Large intestine (tissue), 3 donors: ENCODE data around the gene ACTA2. TPM values are rescaled to one million over a fixed set of nuclear protein-coding genes. Genes with fewer than 3 reads are reported as not detected.
A peak's percentile ranks its signal among the peaks of the same experiment; 100 is the strongest.

ENCODE experiments used
- DNase-seq, 2 donors: peaks; one replicate each; pipeline versions ENCODE4 v3.0.0 to v3.0.0-alpha.2; 2013
- H3K27ac ChIP-seq: one replicate; pipeline ENCODE4 v1.5.1; 2013; ENCODE audit warnings: low read length
- H3K27me3 ChIP-seq: 2 replicates; pipeline ENCODE4 v1.6.1; 2013; ENCODE audit warnings: low read length; ENCODE audit not compliant: control insufficient read depth, insufficient read depth
- H3K36me3 ChIP-seq: 2 replicates; pipeline ENCODE4 v1.6.1; 2013; ENCODE audit warnings: low read length; ENCODE audit not compliant: control insufficient read depth, insufficient read depth
- H3K4me1 ChIP-seq: one replicate; pipeline ENCODE4 v1.6.1; 2013; ENCODE audit warnings: low read length; ENCODE audit not compliant: control insufficient read depth, insufficient read depth
- H3K4me3 ChIP-seq: one replicate; pipeline ENCODE4 v1.5.1; 2013; ENCODE audit warnings: low read length
- H3K9me3 ChIP-seq: one replicate; pipeline ENCODE4 v1.6.1; 2013; ENCODE audit warnings: mild to moderate bottlenecking, low read depth, low read length, moderate library complexity; ENCODE audit not compliant: control insufficient read depth
- WGBS: methylation state at CpG from one replicate; pipeline ENCODE4 v1.1.5; 2013; ENCODE audit warnings: low lambda C conversion rate; ENCODE audit not compliant: insufficient coverage; 5-methylcytosine and 5-hydroxymethylcytosine counted together
- polyA plus RNA-seq: library from polyadenylated mRNA; unstranded; fragments of 120-200 nt; gene quantifications from one replicate; pipeline ENCODE4 v1.2.1, GENCODE V29; 2013

ACTA2 gene
- polyA plus RNA-seq, 1 donor = 641 TPM

DNA sequence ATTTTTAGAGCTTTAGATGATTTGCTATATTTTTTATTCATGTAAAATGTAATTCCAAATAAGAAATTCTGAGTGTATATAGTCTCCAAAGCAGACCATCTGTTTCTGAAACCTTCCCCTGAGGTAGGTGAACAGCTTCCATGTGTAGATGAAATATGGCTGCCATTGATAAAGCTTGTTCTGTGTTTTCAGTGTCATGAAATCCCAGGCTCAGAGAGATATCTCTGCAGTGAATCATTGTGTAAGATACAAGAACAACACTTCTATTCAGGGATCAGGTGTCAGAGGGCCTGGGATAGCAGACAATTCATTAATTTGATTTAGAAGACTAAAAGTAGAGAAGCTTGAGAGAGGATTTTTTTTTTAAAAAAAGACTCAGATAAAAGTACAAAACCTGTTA, 29.1 kb downstream of the ACTA2 start:
- Histone ChIP-seq H3K4me3 (no peak overlapping the region), H3K9me3 (no peaks in the 10 kb centered on the region), H3K27me3 (no peaks in the 10 kb centered on the region), H3K4me1 (no peaks in the 10 kb centered on the region), H3K27ac (no peak overlapping the region), H3K36me3 (peaks cover 43% of the 10 kb centered on the region)
- no peak for DNase-seq

GRCh38 chr10:88922041-88922440, 30.5 kb downstream of the ACTA2 start:
- 33% methylated on average over 1 of the region's 2 CpGs for WGBS
- DNase-seq = no peak
- Histone ChIP-seq H3K27me3 (no peaks in the 10 kb centered on the region), H3K36me3 (peaks cover 45% of the 10 kb centered on the region), H3K9me3 (no peaks in the 10 kb centered on the region), H3K4me1 (peaks cover 5% of the 10 kb centered on the region), H3K4me3 (no peak overlapping the region), H3K27ac (no peak overlapping the region)

DNA sequence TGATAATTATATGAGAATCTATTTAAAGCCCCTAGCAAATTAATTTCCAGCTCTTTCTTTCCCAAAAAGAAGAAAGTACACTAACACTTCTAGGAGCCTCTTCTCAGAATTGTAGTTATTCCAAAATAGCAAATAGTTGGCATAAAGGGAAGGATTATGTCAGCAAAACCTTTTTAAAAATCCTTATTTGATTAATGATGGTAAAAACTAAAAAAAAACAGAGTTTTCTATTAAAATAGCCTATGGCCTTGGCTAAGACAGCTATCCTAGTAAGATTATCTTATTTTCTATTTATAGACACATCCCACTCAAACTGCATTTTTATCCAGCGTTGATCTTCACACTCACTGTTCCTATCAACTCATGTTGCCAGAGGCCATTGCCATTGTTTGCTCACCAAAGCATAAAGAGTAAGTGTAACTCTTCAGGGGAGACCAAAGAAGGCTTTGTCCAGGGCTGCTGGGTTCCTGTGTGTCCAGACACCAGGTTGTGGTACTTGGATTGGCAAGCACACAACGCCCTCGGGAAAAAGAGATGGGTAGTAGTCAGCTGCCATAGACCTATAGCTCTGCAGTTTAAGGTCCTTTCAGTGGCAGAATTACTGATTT, 31.5 kb downstream of the ACTA2 start:
- no peaks in the 10 kb centered on the region for H3K27me3 ChIP-seq
- WGBS = no CpG with 5 or more reads among the region's 3 CpGs
- no peak for DNase-seq
- no peaks in the 10 kb centered on the region for H3K9me3 ChIP-seq
- peaks cover 42% of the 10 kb centered on the region for H3K36me3 ChIP-seq
- peaks cover 5% of the 10 kb centered on the region for H3K4me1 ChIP-seq
- H3K4me3 ChIP-seq = no peak overlapping the region
- no peak overlapping the region for H3K27ac ChIP-seq

DNA sequence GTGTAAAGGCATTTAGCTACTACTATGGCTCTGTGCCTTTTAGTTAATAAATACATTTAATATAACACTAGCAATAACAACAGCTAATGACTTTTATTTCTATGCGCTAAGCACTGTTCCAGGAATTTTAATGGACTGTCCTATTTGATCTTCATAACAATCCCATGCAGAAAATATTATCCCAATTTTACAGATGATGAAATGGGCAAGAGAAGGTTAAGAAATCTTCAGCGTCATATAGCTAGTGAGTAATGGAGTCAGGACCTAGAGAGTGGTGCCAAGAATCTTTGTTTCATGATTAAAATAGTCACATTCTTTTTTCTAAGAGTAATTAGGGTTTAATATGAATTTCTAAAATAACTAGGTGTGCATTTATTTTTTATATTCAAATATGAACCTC, 32.4 kb downstream of the ACTA2 start:
- no peak overlapping the region for H3K27ac ChIP-seq
- no peak for DNase-seq
- no peaks in the 10 kb centered on the region for H3K27me3 ChIP-seq
- no peaks in the 10 kb centered on the region for H3K9me3 ChIP-seq
- 0% methylated on average over 1 of the region's 2 CpGs for WGBS
- peaks cover 44% of the 10 kb centered on the region for H3K36me3 ChIP-seq
- H3K4me1 ChIP-seq = peaks cover 5% of the 10 kb centered on the region
- H3K4me3 ChIP-seq = no peak overlapping the region

- H3K27me3 ChIP-seq = no peaks in the 10 kb centered on the region
- no peaks in the 10 kb centered on the region for H3K9me3 ChIP-seq
- peaks cover 36% of the 10 kb centered on the region for H3K36me3 ChIP-seq
- H3K4me1 ChIP-seq = peaks cover 5% of the 10 kb centered on the region
- no peak overlapping the region for H3K27ac ChIP-seq
- DNase-seq = no peak
- WGBS = 100% methylated on average over 1 of the region's 1 CpG
- H3K4me3 ChIP-seq = no peak overlapping the region
These were observed 33.5 kb downstream of the ACTA2 start for GRCh38 chr10:88919041-88919440.

GRCh38 chr10:88918191-88918905, 34.2 kb downstream of the ACTA2 start:
- H3K9me3 ChIP-seq = no peaks in the 10 kb centered on the region
- DNase-seq = peak; percentile 45 to 77
- H3K4me3 ChIP-seq = no peak overlapping the region
- peaks cover 30% of the 10 kb centered on the region for H3K36me3 ChIP-seq
- H3K27me3 ChIP-seq = no peaks in the 10 kb centered on the region
- peaks cover 5% of the 10 kb centered on the region for H3K4me1 ChIP-seq
- 91% methylated on average over 3 of the region's 3 CpGs for WGBS
- H3K27ac ChIP-seq = no peak overlapping the region

DNA sequence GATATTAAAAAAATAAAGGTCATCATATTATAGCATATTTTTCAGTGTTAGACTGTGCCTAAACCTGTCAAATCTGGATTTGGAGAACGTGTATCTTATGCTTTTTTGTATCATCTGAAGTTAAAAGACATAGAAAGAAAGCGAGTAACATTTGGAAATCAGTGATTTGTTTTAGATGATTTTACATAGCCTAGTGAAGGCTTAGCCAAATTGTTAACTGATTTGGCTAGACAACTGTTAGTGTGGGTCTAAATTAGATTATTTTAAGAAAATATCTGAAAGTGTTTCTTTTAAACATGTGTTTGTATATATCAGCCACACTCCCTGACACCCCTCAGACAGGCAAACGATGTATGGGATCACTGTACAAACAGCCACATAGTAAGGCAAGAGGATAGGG, 35.6 kb downstream of the ACTA2 start:
- WGBS = 100% methylated on average over 1 of the region's 3 CpGs

DNA sequence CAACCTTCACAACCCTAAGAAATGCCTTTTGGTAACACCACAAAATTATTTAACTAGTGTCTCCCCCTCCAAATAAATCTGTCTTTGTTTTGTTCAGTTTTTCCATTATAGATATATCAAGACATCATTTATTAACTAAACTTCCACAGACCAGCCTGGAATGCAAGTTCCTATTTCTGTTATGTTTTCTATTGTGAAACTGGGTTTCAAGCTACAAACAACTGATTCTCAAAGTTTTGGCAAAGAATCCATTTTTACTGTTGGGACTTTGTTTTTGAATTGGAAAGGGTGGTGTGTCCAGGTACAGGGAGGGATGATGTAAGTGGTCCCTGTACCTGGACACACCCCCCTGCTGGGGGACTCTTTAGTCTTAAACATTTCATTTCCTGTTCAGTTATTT, 36.3 kb downstream of the ACTA2 start:
- no peak overlapping the region for H3K27ac ChIP-seq
- H3K4me3 ChIP-seq = no peak overlapping the region
- H3K9me3 ChIP-seq = no peaks in the 10 kb centered on the region
- no peak for DNase-seq
- H3K36me3 ChIP-seq = peaks cover 35% of the 10 kb centered on the region
- no peaks in the 10 kb centered on the region for H3K27me3 ChIP-seq
- H3K4me1 ChIP-seq = peaks cover 5% of the 10 kb centered on the region

More for the DNA sequence above, 35.6 kb downstream of the ACTA2 start:
- Histone ChIP-seq H3K4me1 (peaks cover 5% of the 10 kb centered on the region), H3K27ac (no peak overlapping the region), H3K27me3 (no peaks in the 10 kb centered on the region), H3K36me3 (peaks cover 31% of the 10 kb centered on the region), H3K4me3 (no peak overlapping the region), H3K9me3 (no peaks in the 10 kb centered on the region)
- no peak for DNase-seq

DNA sequence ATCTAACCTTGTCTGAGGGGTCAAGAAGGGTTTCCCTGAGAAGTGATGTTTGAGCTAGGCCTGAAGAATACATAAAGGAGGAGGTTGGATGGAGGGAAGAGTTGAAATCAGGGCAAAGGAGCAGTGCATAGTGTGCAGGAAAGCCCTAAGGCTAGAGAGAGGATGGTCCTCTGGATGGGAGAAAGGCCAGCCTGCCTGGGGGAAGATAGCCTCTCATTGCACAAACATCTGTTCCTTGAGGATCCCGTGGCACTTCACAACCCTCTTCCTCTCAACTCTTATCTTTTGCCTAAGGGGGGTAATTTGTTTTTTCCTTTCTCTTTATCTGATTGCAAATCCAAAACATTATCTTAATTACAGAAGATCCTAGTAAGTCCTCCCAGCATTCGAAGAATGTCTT, 36.8 kb downstream of the ACTA2 start:
- Histone ChIP-seq H3K36me3 (peaks cover 36% of the 10 kb centered on the region), H3K4me3 (no peak overlapping the region), H3K4me1 (peaks cover 5% of the 10 kb centered on the region), H3K9me3 (no peaks in the 10 kb centered on the region), H3K27me3 (no peaks in the 10 kb centered on the region), H3K27ac (no peak overlapping the region)
- WGBS = 80% methylated on average over 1 of the region's 2 CpGs
- no peak for DNase-seq

DNA sequence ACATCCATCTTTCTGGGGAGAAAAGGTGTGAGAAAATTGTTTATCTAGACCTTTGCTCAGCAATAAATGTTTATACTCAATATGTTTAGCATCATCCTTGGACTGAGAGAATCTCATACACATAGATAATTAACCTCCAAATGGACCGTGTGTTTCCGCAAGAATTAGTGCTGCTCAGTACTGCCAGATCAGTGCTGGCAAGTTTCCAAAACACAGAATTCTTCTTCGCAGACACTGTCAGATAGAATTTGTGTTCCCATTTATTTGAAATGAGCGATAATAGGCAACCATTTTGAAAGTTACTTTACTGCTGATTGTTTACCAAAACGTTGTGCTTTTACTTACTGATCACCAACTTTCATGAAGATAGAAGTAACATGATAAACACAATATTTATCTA, 38.8 kb downstream of the ACTA2 start:
- Histone ChIP-seq H3K4me1 (peaks cover 5% of the 10 kb centered on the region), H3K36me3 (peaks cover 30% of the 10 kb centered on the region), H3K4me3 (no peak overlapping the region), H3K27me3 (no peaks in the 10 kb centered on the region), H3K9me3 (no peaks in the 10 kb centered on the region), H3K27ac (no peak overlapping the region)
- no peak for DNase-seq
- WGBS = 72% methylated on average over 2 of the region's 5 CpGs

DNA sequence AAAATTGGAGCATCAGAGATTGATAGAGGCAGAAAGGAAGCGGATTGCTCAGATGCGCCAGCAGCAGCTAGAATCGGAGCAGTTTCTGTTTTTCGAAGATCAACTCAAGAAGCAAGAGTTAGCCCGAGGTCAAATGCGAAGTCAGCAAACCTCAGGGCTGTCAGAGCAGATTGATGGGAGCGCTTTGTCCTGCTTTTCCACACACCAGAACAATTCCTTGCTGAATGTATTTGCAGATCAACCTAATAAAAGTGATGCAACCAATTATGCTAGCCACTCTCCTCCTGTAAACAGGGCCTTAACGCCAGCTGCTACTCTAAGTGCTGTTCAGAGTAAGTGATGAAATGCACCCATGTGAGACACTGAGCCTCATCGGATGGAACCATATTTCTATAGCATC, 39.4 kb downstream of the ACTA2 start:
- WGBS = no CpG with 5 or more reads among the region's 9 CpGs
- peaks cover 5% of the 10 kb centered on the region for H3K4me1 ChIP-seq
- H3K27me3 ChIP-seq = no peaks in the 10 kb centered on the region
- H3K9me3 ChIP-seq = no peaks in the 10 kb centered on the region
- peak in 1 of 2 donors; percentile 41 for DNase-seq
- H3K27ac ChIP-seq = peak overlapping the region; percentile 33
- no peak overlapping the region for H3K4me3 ChIP-seq
- H3K36me3 ChIP-seq = peaks cover 30% of the 10 kb centered on the region
